NCI-H2227 (cell line): ENCODE data around the gene TBC1D17.

Experiments
- DNase-seq: peaks from one replicate; lab custom pipeline; 2025; ENCODE audit not compliant: unreplicated experiment; lab: John Stamatoyannopoulos, UW

The TBC1D17 gene

GRCh38 chr19:49860336-49861102, 17.0 kb upstream of the TBC1D17 start:
- no peak for DNase-seq

DNA sequence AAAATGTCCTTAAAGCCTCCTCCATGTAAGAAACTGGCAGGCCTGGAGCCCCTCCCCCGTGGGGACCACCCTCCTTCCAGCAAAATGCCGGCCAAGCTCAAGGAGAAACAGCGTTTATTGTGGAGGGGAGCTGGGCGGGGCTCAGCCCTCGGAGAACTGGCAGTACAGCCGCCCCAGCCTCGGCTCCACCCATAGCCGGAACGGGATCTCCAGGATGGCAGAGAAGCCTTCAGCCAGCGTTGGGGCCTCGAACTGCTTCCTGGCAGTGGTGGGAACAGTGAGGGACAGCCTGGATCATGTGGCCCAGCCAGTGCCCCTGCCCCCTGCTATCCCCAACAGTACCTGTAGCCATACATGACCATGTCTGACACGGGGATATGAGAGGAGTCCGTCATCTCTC, 16.4 kb upstream of the TBC1D17 start:
- peak; percentile 77 for DNase-seq

DNA sequence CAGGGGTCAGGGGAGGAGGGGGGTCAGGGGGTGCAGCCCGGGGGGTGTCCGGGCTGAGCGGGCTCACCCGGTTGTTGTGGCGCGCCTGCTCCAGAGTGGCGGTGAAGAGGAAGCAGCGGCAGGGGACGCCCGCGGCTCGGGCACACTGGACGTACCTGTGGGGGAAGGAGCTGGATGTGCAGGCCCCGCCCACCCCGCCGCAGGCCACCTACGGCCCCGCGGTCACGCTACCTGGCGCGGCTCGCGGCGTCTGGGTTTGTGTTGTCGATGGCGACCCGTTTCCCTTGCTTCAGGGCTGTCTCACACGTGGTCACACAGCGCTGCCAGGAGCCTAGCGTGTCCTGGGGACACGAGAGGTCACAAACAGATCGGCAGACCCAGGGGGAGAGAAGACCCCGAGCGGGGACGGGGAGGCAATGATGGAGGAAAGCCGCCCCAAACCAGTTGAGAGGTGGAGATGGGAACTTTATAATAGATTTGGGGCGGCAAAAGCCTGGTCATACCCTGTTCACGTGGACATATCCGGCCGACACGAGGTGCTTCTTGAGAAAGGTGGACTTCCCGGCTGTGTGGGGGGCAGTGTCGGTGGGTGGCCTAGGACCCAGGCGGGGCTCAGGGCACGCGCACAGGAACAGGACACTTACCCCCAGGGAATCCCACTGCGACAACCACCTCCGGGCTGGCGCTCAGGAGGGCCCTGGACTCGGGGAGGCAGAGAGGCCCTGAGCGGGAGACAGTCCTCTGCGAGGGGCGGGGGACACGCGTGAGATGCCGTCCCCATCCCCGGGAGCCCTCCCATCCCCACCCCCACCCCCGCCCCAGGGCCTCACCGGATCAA, 15.7 kb upstream of the TBC1D17 start:
- no peak for DNase-seq

DNA sequence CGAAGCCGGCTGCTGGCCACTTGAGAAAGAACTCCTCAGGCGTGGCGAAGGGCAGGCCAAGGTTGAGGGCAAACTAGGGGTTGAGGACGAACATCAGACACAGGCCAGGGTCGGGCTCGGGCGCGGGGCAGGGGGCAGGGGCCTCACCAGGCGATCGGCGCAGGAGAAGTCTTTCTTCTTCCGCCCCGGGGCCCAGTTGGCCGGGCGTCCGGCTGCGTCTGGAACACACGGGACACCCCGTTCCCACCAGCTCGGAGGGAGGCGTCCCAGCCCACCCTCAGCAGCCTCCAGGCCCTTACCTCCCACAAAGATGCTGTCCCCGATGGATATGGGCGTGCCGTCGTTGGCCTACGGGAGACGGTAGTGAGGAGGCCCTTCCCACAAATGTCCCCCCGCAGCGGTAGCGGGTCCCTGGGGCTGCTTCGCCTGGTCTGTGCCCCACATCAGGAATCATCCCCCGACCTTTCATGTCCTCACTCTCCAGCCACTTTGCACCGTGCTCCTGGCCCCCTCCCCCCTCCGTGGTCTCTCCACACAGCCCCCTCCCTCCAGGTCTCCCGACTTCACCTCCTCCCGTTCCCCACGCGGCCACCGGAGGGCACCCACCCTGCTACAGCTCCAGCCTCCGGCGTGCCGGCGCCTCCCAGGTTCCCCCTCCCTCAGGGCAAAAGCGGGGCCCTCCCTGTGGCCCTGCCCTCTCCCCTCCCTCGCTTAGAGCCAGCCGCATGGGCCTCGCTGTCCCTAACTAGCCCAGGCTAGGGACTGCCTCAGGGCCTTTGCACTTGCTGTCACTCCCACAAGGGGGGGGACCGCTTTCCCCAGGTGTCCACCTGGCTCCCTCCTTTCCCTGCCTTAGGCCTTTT, 14.9 kb upstream of the TBC1D17 start:
- DNase-seq, result no peak

GRCh38 chr19:49863254-49863934, 14.1 kb upstream of the TBC1D17 start:
- no peak for DNase-seq

- DNase-seq, result no peak
Observed at GRCh38 chr19:49863935-49864320, 13.6 kb upstream of the TBC1D17 start.

DNA sequence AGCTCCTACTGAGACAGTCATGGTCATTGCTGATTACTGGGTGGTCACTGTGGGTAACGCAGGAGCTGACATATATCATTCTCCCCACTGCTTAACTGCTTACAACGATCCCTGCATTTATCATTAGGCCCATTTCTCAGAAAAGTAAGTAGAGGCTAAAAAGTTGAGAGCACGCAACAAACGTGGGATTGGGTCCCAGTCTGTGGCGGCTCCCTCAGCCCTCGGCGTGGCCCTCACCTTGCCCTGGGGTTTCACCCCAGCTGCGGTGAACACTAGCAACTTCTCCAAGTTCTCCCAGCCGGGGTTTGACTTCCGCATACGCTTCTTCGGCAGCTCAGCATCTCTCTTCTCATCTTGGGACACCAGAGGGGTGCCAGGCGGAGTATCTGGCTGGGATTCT, 12.6 kb upstream of the TBC1D17 start:
- DNase-seq, result no peak

DNA sequence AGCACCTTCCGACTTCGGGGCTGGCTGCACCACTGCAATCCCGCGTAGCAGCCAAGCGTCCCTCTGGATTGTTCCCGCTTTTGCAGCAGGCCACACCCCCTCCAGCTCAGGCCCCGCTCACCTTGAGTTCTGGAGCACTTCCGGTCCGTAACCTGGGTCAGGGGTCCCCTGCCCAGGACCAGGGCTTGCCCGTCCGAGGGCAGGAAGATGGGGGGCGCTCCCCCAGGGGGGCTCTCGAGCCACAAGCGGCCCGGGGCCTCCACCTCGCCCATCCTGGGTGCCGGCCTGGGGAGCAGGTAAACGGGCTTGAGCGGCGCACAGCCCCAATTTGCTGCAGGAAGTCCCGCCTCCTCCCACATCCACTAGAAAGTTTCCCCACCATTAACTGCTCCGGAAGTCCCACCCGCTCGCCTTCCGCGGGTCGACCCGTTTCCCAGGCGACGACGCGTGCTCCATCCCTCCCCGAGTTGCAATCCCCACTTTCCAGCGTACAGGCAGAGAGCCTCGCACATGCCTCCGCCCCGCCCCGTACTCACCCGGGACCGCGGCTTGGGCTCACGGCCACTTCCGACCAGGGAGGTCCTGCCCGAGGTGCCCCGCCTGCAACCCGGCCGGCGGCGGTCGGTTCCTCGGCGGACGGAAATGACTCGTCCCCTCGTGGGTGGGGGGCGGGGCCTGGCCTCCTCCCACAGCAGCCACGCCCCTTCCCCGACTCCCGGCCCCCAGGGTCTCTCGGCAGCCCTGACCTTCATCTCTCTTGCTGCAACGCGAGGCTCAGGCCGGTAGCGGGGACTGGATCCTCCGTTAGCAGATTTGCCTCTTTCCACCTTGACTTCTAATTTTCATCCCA, 10.3 kb upstream of the TBC1D17 start, which contains the start of gene PNKP:
Gene PNKP (minus strand): TSS at position 644 of the 850 bp plus-strand sequence. CDS start 372 bp downstream, at position 272.
- DNase-seq, result peak; percentile 93

GRCh38 chr19:49869009-49869483, 8.5 kb upstream of the TBC1D17 start:
- peak; percentile 81 for DNase-seq

DNA sequence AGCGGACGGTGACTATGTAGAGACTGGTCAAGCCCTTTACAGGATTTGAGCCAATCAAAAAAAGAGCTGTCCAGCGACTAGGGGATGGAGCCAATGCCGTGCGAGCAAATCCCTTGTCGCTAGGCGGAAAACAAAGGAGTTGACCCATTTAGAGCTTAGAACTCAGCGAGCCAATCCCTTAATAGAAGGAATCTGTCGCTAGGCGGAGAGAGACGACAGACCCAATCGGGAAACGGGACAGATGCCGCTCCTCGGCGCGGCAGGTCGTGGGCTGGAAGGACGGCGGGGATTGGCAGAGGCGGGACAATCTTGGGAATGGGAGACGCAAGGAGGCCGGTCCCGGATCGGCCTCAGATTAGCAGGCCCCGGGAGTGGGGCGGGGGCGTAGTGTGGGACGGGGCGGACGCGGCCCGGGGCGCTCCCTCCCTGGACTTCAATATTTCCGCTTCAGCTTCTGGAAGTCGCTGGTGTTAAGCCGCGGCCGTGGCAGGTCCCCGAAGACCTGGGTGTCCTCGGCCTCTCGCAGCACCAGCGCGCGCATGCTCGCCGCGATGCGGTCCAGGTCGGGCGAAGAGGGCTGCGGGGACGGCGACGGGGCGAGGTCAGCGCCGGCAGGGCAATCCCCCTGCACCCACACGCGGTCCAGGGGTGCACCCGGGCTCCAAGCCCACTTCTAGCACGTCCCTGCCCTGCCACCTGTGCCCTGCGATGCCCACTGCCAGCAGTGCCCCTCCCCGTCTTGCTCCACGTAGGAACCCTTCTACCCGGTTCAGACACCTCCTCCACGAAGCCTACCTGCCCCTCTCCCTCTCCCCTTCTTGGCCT, 7.8 kb upstream of the TBC1D17 start:
- DNase-seq, result peak; percentile 98

- no peak for DNase-seq
Observed at GRCh38 chr19:49870309-49870901, 7.1 kb upstream of the TBC1D17 start.

- DNase-seq, result no peak
Observed at GRCh38 chr19:49871349-49871985, 6.0 kb upstream of the TBC1D17 start.

DNA sequence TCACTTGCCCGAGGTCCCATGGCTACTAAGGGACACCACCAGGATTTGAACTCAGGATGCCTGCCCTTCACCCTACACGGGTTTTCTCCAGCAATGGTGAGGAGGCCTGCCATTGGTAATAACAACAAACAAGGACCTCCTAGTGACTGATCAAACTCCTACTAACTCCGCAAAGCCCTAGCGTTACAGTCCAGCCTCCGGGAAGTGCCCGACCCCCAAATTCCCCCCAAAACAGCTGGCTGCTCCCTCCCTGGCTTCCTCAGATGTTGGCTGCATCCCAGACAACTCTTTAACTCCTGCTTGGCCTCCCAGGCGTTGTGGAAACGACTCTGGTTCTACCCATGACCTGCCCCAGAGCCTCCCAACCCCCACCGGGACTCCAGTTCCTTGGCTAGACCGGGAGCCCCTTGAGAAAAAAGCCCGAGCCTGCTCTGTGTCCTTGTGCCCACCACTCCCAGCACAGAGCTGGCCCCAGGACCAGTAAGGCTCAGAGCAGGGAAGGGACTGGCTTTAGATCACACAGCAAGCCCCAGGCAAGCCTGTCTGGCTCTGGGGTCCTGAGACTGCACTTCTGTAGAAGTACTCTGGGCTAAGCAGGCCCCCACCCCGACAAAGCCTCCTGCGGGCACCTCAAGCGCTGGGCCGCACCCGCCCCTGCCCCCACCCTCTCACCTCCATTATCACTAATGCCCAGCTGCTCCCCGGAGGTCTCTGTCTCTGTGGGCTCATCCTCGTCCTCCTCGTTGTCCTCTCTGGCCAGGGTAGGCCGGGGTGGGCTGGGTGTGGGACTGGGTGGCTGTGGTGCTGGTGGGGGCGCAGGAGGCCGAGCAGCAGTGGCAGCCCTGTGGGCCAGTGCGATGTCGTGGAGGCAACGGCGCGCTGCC, 5.0 kb upstream of the TBC1D17 start:
- DNase-seq, result no peak

GRCh38 chr19:49873129-49873521, 4.4 kb upstream of the TBC1D17 start:
- DNase-seq, result no peak

- DNase-seq, result no peak
Observed at GRCh38 chr19:49873834-49874233, 3.7 kb upstream of the TBC1D17 start.

DNA sequence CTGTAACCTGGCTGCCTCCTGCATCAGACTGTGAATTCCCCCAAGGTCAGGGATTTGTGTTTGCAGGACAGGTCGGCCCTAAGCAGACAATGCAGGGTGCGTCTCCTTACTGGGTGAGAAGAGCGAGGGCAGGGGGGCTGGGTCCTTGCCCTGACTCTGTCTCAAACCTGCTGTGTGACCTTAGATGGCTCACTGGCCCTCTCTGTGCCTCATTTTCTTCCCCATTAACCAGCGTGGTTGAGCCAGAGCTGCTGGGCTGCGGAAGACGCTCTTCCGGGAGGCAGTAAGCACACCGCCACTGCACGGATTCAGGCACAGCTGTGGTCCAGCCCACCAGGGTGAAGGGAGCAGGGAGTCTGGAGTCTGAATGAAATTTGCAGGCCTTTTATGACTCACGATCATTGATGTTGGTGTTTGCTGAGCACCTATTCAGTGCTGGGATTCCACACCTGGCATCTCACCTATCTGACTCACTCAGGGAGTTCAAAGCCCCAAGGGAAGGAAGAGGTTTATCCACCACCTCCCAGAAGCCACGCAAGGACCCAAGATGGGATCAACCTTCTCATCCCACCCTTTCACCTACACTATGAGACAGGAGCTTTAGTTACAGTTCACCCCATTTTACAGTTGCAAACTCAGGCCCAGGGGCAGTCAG, 2.9 kb upstream of the TBC1D17 start:
- no peak for DNase-seq
